ENCODE results near the gene PAX5.

PAX5 gene

GRCh38 chr9:36950389-36950788, 83.7 kb downstream of the PAX5 start:
- TF ChIP-seq PAX5 (IDR thresholded peaks at IDR 0.05; ENCODE audit: insufficient read depth, low read length, severe bottlenecking), result no peak
- TF ChIP-seq TAF1 (IDR thresholded peaks at IDR 0.05; ENCODE audit: low read depth, low read length), result no peak
- no peak for TF ChIP-seq POLR2A (IDR thresholded peaks at IDR 0.05; ENCODE audit: low read depth, low read length)
- TF ChIP-seq POLR2AphosphoS5 (IDR thresholded peaks at IDR 0.05; ENCODE audit: low read depth, low read length), result no peak
- TF ChIP-seq SPI1 (IDR thresholded peaks at IDR 0.05; ENCODE audit: low read depth, low read length), result no peak
- TF ChIP-seq POU2F2 (IDR thresholded peaks at IDR 0.05; ENCODE audit: low read depth, low read length), result no peak
- FAIRE-seq (no peak), DNase-seq (ENCODE audit: insufficient read length, low spot score) (no peak)

- TF ChIP-seq POLR2AphosphoS5 (IDR thresholded peaks at IDR 0.05; ENCODE audit: low read depth, low read length) (0 out of 2 replicates have a peak, but pooled peaks have one; percentile 21), PAX5 (IDR thresholded peaks at IDR 0.05; ENCODE audit: insufficient read depth, low read length, severe bottlenecking) (no peak)
- DNase-seq (ENCODE audit: insufficient read length, low spot score), result no peak
- peak; percentile 75 for FAIRE-seq
Observed at GRCh38 chr9:36949466-36949865, 84.6 kb downstream of the PAX5 start.

DNA sequence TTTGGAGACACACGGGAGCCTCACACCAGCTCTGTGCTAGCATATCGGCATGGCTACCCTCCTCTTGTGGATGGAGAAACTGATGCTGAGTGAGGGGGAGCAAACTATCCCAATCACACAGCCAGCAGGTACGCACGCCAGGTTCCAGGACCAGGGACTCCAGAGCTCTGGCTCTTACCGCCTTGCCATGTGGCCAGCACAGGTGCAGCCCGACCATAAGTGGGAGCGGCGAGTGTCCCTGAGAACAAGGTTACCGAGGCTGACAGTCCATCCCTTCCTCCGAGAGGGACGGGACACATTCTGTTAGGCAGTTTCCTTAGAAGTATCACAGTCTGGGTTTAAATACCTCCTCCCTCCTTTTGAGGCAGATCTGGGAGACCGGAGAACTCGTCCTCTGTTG, 86.0 kb downstream of the PAX5 start:
- DNase-seq (ENCODE audit: insufficient read length, low spot score) (no peak), FAIRE-seq (no peak)
- TF ChIP-seq SPI1 (IDR thresholded peaks at IDR 0.05; ENCODE audit: low read depth, low read length), result no peak
- no peak for TF ChIP-seq POU2F2 (IDR thresholded peaks at IDR 0.05; ENCODE audit: low read depth, low read length)

GRCh38 chr9:36946653-36947052, 87.4 kb downstream of the PAX5 start:
- DNase-seq (ENCODE audit: insufficient read length, low spot score), result no peak

GRCh38 chr9:36945999-36946398, 88.1 kb downstream of the PAX5 start:
- no peak for TF ChIP-seq POU2F2 (IDR thresholded peaks at IDR 0.05; ENCODE audit: low read depth, low read length)
- DNase-seq (ENCODE audit: insufficient read length, low spot score), result no peak
- FAIRE-seq, result no peak

More at GRCh38 chr9:36946653-36947052, 87.4 kb downstream of the PAX5 start:
- no peak for TF ChIP-seq TAF1 (IDR thresholded peaks at IDR 0.05; ENCODE audit: low read depth, low read length)
- peak; percentile 64 for FAIRE-seq

DNA sequence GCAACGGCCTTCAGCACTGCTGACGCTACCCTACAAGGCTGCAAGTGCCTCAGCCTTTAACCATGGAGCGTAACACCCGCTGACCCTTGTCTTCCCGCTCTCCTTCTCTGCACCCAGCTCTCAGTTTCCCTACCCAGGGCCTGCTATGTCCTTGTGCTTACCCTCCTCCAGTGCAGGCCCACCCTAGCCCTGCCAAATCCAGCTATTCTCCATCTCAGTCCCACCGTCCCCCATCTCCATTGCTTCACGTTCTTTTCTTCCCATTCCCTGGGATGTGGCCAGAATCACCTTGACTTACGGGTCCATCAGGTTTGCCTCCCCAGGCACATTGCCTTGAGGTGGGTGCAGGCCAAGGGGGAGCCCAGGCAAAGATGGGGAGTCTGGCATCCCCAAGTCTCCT, 91.2 kb downstream of the PAX5 start:
- FAIRE-seq (no peak), DNase-seq (ENCODE audit: insufficient read length, low spot score) (no peak)
- no peak for TF ChIP-seq TAF1 (IDR thresholded peaks at IDR 0.05; ENCODE audit: low read depth, low read length)
- TF ChIP-seq PAX5 (IDR thresholded peaks at IDR 0.05; ENCODE audit: insufficient read depth, low read length, severe bottlenecking), result no peak
- TF ChIP-seq POLR2A (IDR thresholded peaks at IDR 0.05; ENCODE audit: low read depth, low read length), result no peak
- no peak for TF ChIP-seq POLR2AphosphoS5 (IDR thresholded peaks at IDR 0.05; ENCODE audit: low read depth, low read length)
- TF ChIP-seq SPI1 (IDR thresholded peaks at IDR 0.05; ENCODE audit: low read depth, low read length), result no peak

GRCh38 chr9:36941441-36941840, 92.6 kb downstream of the PAX5 start:
- no peak for FAIRE-seq
- no peak for TF ChIP-seq SPI1 (IDR thresholded peaks at IDR 0.05; ENCODE audit: low read depth, low read length)
- TF ChIP-seq TAF1 (IDR thresholded peaks at IDR 0.05; ENCODE audit: low read depth, low read length), result no peak
- no peak for TF ChIP-seq PAX5 (IDR thresholded peaks at IDR 0.05; ENCODE audit: insufficient read depth, low read length, severe bottlenecking)
- TF ChIP-seq POLR2AphosphoS5 (IDR thresholded peaks at IDR 0.05; ENCODE audit: low read depth, low read length), result no peak
- TF ChIP-seq POU2F2 (IDR thresholded peaks at IDR 0.05; ENCODE audit: low read depth, low read length), result no peak
- TF ChIP-seq POLR2A (IDR thresholded peaks at IDR 0.05; ENCODE audit: low read depth, low read length), result no peak
- DNase-seq (ENCODE audit: insufficient read length, low spot score), result no peak

- FAIRE-seq (no peak), DNase-seq (ENCODE audit: insufficient read length, low spot score) (no peak)
- no peak for TF ChIP-seq POU2F2 (IDR thresholded peaks at IDR 0.05; ENCODE audit: low read depth, low read length)
- TF ChIP-seq SPI1 (IDR thresholded peaks at IDR 0.05; ENCODE audit: low read depth, low read length), result no peak
- no peak for TF ChIP-seq POLR2AphosphoS5 (IDR thresholded peaks at IDR 0.05; ENCODE audit: low read depth, low read length)
- TF ChIP-seq POLR2A (IDR thresholded peaks at IDR 0.05; ENCODE audit: low read depth, low read length), result no peak
Observed at GRCh38 chr9:36940881-36941280, 93.2 kb downstream of the PAX5 start.

- no peak for TF ChIP-seq TAF1 (IDR thresholded peaks at IDR 0.05; ENCODE audit: low read depth, low read length)
- TF ChIP-seq PAX5 (IDR thresholded peaks at IDR 0.05; ENCODE audit: insufficient read depth, low read length, severe bottlenecking), result no peak
- no peak for TF ChIP-seq POU2F2 (IDR thresholded peaks at IDR 0.05; ENCODE audit: low read depth, low read length)
- TF ChIP-seq SPI1 (IDR thresholded peaks at IDR 0.05; ENCODE audit: low read depth, low read length), result no peak
- no peak for TF ChIP-seq POLR2A (IDR thresholded peaks at IDR 0.05; ENCODE audit: low read depth, low read length)
- TF ChIP-seq POLR2AphosphoS5 (IDR thresholded peaks at IDR 0.05; ENCODE audit: low read depth, low read length), result no peak
- no peak for FAIRE-seq
- no peak for DNase-seq (ENCODE audit: insufficient read length, low spot score)
Observed at GRCh38 chr9:36940500-36940853, 93.6 kb downstream of the PAX5 start.

- FAIRE-seq (peak; percentile 33), DNase-seq (ENCODE audit: insufficient read length, low spot score) (no peak)
- TF ChIP-seq POLR2A (IDR thresholded peaks at IDR 0.05; ENCODE audit: low read depth, low read length), result no peak
- no peak for TF ChIP-seq POU2F2 (IDR thresholded peaks at IDR 0.05; ENCODE audit: low read depth, low read length)
Observed at GRCh38 chr9:36939655-36940499, 94.2 kb downstream of the PAX5 start.

DNA sequence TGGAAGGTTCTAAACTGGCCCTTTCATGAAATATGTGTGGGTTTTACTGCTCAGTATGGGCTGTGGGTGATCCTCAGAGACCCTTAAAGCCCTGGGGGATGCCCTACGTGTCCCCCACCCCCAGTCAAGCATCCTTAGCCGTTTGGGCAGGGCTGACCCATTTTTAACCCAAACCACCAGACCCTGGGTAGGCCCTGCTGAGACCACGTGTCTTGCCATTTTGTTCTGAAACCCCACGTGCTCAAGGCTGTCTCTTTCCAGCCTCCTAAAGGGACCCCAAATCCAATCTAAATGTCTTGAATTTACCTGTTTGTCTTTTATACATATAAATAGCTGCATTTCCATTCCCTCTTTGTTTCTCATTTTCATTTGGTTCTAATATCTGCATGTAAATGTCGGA, 94.9 kb downstream of the PAX5 start:
- DNase-seq (ENCODE audit: insufficient read length, low spot score) (no peak), FAIRE-seq (no peak)
- TF ChIP-seq POLR2A (IDR thresholded peaks at IDR 0.05; ENCODE audit: low read depth, low read length), result no peak
- no peak for TF ChIP-seq SPI1 (IDR thresholded peaks at IDR 0.05; ENCODE audit: low read depth, low read length)
- no peak for TF ChIP-seq POLR2AphosphoS5 (IDR thresholded peaks at IDR 0.05; ENCODE audit: low read depth, low read length)
- no peak for TF ChIP-seq TAF1 (IDR thresholded peaks at IDR 0.05; ENCODE audit: low read depth, low read length)
- no peak for TF ChIP-seq POU2F2 (IDR thresholded peaks at IDR 0.05; ENCODE audit: low read depth, low read length)
- no peak for TF ChIP-seq PAX5 (IDR thresholded peaks at IDR 0.05; ENCODE audit: insufficient read depth, low read length, severe bottlenecking)
